Pulmonary artery endothelial cell (primary cell): ENCODE results near the gene PMEPA1. TPM values are rescaled to one million over a fixed set of nuclear protein-coding genes. Genes with fewer than 3 reads are reported as not detected.

Experiments
- DNase-seq: peaks from one replicate; pipeline ENCODE4 v3.0.0-alpha.2; 2011; ENCODE audit warnings: low read depth, low spot score
- total RNA-seq: library from RNA; depleted of rRNA; stranded (reverse); fragments of >200 nt; gene quantifications from 2 replicates; pipeline ENCODE4 v1.2.3, GENCODE V29; 2014

PMEPA1 gene
- total RNA-seq, 1 donor from 2014 or later, result 4.7 TPM

- no peak for DNase-seq
Observed at GRCh38 chr20:57609842-57610167, 100.0 kb downstream of the PMEPA1 start.

- no peak for DNase-seq
Observed at GRCh38 chr20:57609086-57609841, 100.6 kb downstream of the PMEPA1 start.

- no peak for DNase-seq
Observed at GRCh38 chr20:57608516-57608915, 101.3 kb downstream of the PMEPA1 start.

- DNase-seq, result no peak
Observed at GRCh38 chr20:57605878-57606277, 103.9 kb downstream of the PMEPA1 start.

- DNase-seq, result no peak
Observed at GRCh38 chr20:57605045-57605444, 104.8 kb downstream of the PMEPA1 start.

GRCh38 chr20:57603120-57603519 is 106.7 kb downstream of the PMEPA1 start:
- DNase-seq, result no peak

GRCh38 chr20:57601737-57602136 is 108.1 kb downstream of the PMEPA1 start:
- DNase-seq, result no peak

GRCh38 chr20:57601211-57601570 is 108.6 kb downstream of the PMEPA1 start:
- no peak for DNase-seq

GRCh38 chr20:57600320-57601210 is 109.2 kb downstream of the PMEPA1 start:
- no peak for DNase-seq

- no peak for DNase-seq
Observed at GRCh38 chr20:57598491-57598890, 111.3 kb downstream of the PMEPA1 start.

Other genes starting within 250 kb of the PMEPA1 start
- not detected in 2 replicates for gene CTCFL, start 184.9 kb downstream of the PMEPA1 start, total RNA-seq
- gene PCK1, start 148.9 kb downstream of the PMEPA1 start, total RNA-seq, result not detected in 2 replicates
- gene ZBP1, start 89.6 kb downstream of the PMEPA1 start, total RNA-seq, result not detected in 2 replicates